Measurements from ENCODE around the gene IFFO2. TPM values are rescaled to one million over a fixed set of nuclear protein-coding genes. Genes with fewer than 3 reads are reported as not detected.

Gene IFFO2
- total and polyA plus RNA-seq, 2 of the 13 experiments (the other 11 are each of a cell fraction or from before 2014, with no cell fraction given): 7.3 to 16.7 TPM

- no peak for TF ChIP-seq SNAI1 (CRISPR knock-in tag; IDR thresholded peaks at IDR 0.05; ENCODE audit: borderline replicate concordance)
- TF ChIP-seq SOX6 (IDR thresholded peaks at IDR 0.05): no peak
- no peak for TF ChIP-seq SOX6 (CRISPR knock-in tag; IDR thresholded peaks at IDR 0.05)
- TF ChIP-seq ARNT (IDR thresholded peaks at IDR 0.05): no peak
- peak; percentile 61 for TF ChIP-seq AGO2 (optimal IDR thresholded peaks at IDR 0.05; ENCODE audit: low read depth, low read length)
- no peak for TF ChIP-seq RFX5 (IDR thresholded peaks at IDR 0.05; ENCODE audit: low read depth, low read length)
- TF ChIP-seq ZNF749 (CRISPR knock-in tag; IDR thresholded peaks at IDR 0.05; ENCODE audit: borderline replicate concordance): no peak
- TF ChIP-seq ZFX (CRISPR knock-in tag; IDR thresholded peaks at IDR 0.05; ENCODE audit: low read depth): peak; percentile 39
- no peak for TF ChIP-seq PPARG (CRISPR knock-in tag; conservative IDR thresholded peaks at IDR 0.05)
- no peak for TF ChIP-seq MED8 (CRISPR knock-in tag; IDR thresholded peaks at IDR 0.05; ENCODE audit: insufficient replicate concordance)
- no peak for TF ChIP-seq ZFAT (CRISPR knock-in tag; conservative IDR thresholded peaks at IDR 0.05)
- no peak for TF ChIP-seq ZBTB33 (CRISPR knock-in tag; IDR thresholded peaks at IDR 0.05)
- TF ChIP-seq BCL6 (CRISPR knock-in tag; IDR thresholded peaks at IDR 0.05): no peak
- TF ChIP-seq ZNF275 (CRISPR knock-in tag; IDR thresholded peaks at IDR 0.05; ENCODE audit: borderline replicate concordance): no peak
- no peak for TF ChIP-seq CAMTA2 (CRISPR knock-in tag; IDR thresholded peaks at IDR 0.05; ENCODE audit: borderline replicate concordance)
- TF ChIP-seq POLR2A (IDR thresholded peaks at IDR 0.05; ENCODE audit: insufficient read depth in 1 of 2, low read depth in 2 of 2, low read length in 2 of 2): peak in 1 of 2 experiments; percentile 85; a peak in 2 of 4 replicates
- peak; percentile 39; the same call in 1 of the 2 replicates for TF ChIP-seq SIN3A (IDR thresholded peaks at IDR 0.05; ENCODE audit: borderline replicate concordance, low read depth, low read length)
- TF ChIP-seq ARNTL (CRISPR knock-in tag; IDR thresholded peaks at IDR 0.05): no peak
- no peak for TF ChIP-seq SYNCRIP (IDR thresholded peaks at IDR 0.05; ENCODE audit: insufficient read depth, low read depth, low read length)
- TF ChIP-seq ZNF558 (CRISPR knock-in tag; IDR thresholded peaks at IDR 0.05; ENCODE audit: borderline replicate concordance): peak; percentile 61; the same call in 1 of the 2 replicates
- no peak for TF ChIP-seq POGK (CRISPR knock-in tag; conservative IDR thresholded peaks at IDR 0.05)
- no peak for TF ChIP-seq MLX (CRISPR knock-in tag; IDR thresholded peaks at IDR 0.05)
- TF ChIP-seq ZNF547 (CRISPR knock-in tag; IDR thresholded peaks at IDR 0.05): peak; percentile 15; the same call in 1 of the 2 replicates
Measured at GRCh38 chr1:18901952-18902522, 54.4 kb downstream of the IFFO2 start (continued).
